CD14-positive monocyte (primary cell): ENCODE results near the gene GPR183. TPM values are rescaled to one million over a fixed set of nuclear protein-coding genes. Genes with fewer than 3 reads are reported as not detected.

ENCODE experiments used
- DNase-seq, 3 donors: peaks; one replicate each; pipeline ENCODE4 v3.0.0-alpha.2; 2011 to 2022
- H2AFZ ChIP-seq: 2 replicates; pipeline ENCODE4 v1.6.0; 2012; ENCODE audit warnings: mild to moderate bottlenecking, low read depth, low read length, inconsistent platforms; ENCODE audit not compliant: insufficient read depth, poor library complexity, severe bottlenecking
- H3K27ac ChIP-seq, 2 donors: 1 replicate in 1 of 2; 2 replicates in 1 of 2; pipeline ENCODE4 v1.5.1; 2012 to 2013; ENCODE audit warnings: low read length in 2 of 2, control low read depth in 1 of 2, inconsistent platforms in 1 of 2, low read depth in 1 of 2, mild to moderate bottlenecking in 1 of 2
- H3K27me3 ChIP-seq, 2 donors: one replicate each; pipeline versions ENCODE4 v1.6.0 to v1.6.1; 2011 to 2013; ENCODE audit warnings: low read length in 2 of 2; ENCODE audit not compliant: control insufficient read depth in 2 of 2, insufficient read depth in 2 of 2
- H3K36me3 ChIP-seq, 2 donors: replicated peaks in 1 of 2; 1 replicate in 1 of 2; 2 replicates in 1 of 2; pipeline versions ENCODE4 v1.5.1 to v1.6.1; 2012 to 2013; ENCODE audit warnings: low read length in 2 of 2, control low read depth in 1 of 2, inconsistent platforms in 1 of 2, mild to moderate bottlenecking in 1 of 2; ENCODE audit not compliant: insufficient read depth in 2 of 2, control insufficient read depth in 1 of 2
- H3K4me1 ChIP-seq, 2 donors: 1 replicate in 1 of 2; 2 replicates in 1 of 2; pipeline versions ENCODE4 v1.5.1 to v1.6.1; 2012 to 2013; ENCODE audit warnings: low read length in 2 of 2, control low read depth in 1 of 2, inconsistent platforms in 1 of 2, mild to moderate bottlenecking in 1 of 2, moderate library complexity in 1 of 2; ENCODE audit not compliant: insufficient read depth in 2 of 2, control insufficient read depth in 1 of 2
- H3K4me2 ChIP-seq: replicated peaks from 2 replicates; pipeline ENCODE3; 2012; ENCODE audit warnings: low read length, moderate library complexity, mild to moderate bottlenecking; ENCODE audit not compliant: poor library complexity, severe bottlenecking; ENCODE audit errors: extremely low read depth
- H3K4me3 ChIP-seq, 3 experiments: fragments of 200-600 bp in 1 of 3; sonication (generic) in 1 of 3; replicated peaks in 1 of 3; 1 replicate in 2 of 3; 2 replicates in 1 of 3; pipeline ENCODE4 v1.5.1; 2011 to 2013; ENCODE audit warnings: low read length in 3 of 3, mild to moderate bottlenecking in 3 of 3, control low read depth in 2 of 3, low read depth in 2 of 3, inconsistent platforms in 1 of 3, moderate library complexity in 1 of 3
- H3K79me2 ChIP-seq: 2 replicates; pipeline ENCODE4 v1.6.0; 2012; ENCODE audit warnings: mild to moderate bottlenecking, control low read depth, inconsistent platforms, low read length, moderate library complexity; ENCODE audit not compliant: insufficient read depth
- H3K9ac ChIP-seq: 2 replicates; pipeline ENCODE4 v1.6.0; 2017; ENCODE audit warnings: low read length, mild to moderate bottlenecking; ENCODE audit not compliant: insufficient read depth, poor library complexity, severe bottlenecking
- H3K9me3 ChIP-seq, 2 donors: replicated peaks in 1 of 2; 1 replicate in 1 of 2; 2 replicates in 1 of 2; pipeline versions ENCODE4 v1.5.1 to v1.6.1; 2012 to 2013; ENCODE audit warnings: low read length in 2 of 2, control low read depth in 1 of 2; ENCODE audit not compliant: control insufficient read depth in 1 of 2, insufficient read depth in 1 of 2
- H4K20me1 ChIP-seq: 2 replicates; pipeline ENCODE4 v1.6.0; 2012; ENCODE audit warnings: mild to moderate bottlenecking, low read length, control low read depth, moderate library complexity; ENCODE audit not compliant: insufficient read depth
- H3K27ac Mint-ChIP-seq, 7 donors: one replicate each; pipeline ENCODE4 v1.8.0; 2020; ENCODE audit warnings: mild to moderate bottlenecking in 7 of 7, mixed read lengths in 7 of 7, moderate library complexity in 6 of 7, inconsistent platforms in 2 of 7
- H3K27me3 Mint-ChIP-seq, 3 donors: one replicate each; pipeline ENCODE4 v1.8.0; 2021 to 2022; ENCODE audit warnings: low read depth in 3 of 3, mild to moderate bottlenecking in 3 of 3, mixed read lengths in 3 of 3, moderate library complexity in 3 of 3, inconsistent platforms in 1 of 3
- H3K36me3 Mint-ChIP-seq, 2 donors: one replicate each; pipeline ENCODE4 v1.8.0; 2020; ENCODE audit warnings: mixed read lengths in 2 of 2, inconsistent platforms in 1 of 2, mild to moderate bottlenecking in 1 of 2
- H3K4me1 Mint-ChIP-seq: one replicate; pipeline ENCODE4 v1.8.0; 2020; ENCODE audit warnings: mild to moderate bottlenecking, mixed read lengths
- H3K4me3 Mint-ChIP-seq, 2 donors: one replicate each; pipeline ENCODE4 v1.8.0; 2020; ENCODE audit warnings: mild to moderate bottlenecking in 2 of 2, mixed read lengths in 2 of 2, moderate library complexity in 1 of 2
- H3K9me3 Mint-ChIP-seq, 7 donors: one replicate each; pipeline ENCODE4 v1.8.0; 2020 to 2022; ENCODE audit warnings: mixed read lengths in 7 of 7, mild to moderate bottlenecking in 6 of 7, moderate library complexity in 6 of 7, inconsistent platforms in 2 of 7
- WGBS: methylation state at CpG from one replicate; pipeline ENCODE4 v1.1.5; 2013; ENCODE audit warnings: missing lambda C conversion rate; ENCODE audit not compliant: insufficient coverage; 5-methylcytosine and 5-hydroxymethylcytosine counted together
- intact Hi-C, 2 donors: fragments of 100-400 bp; cut with micrococcal nuclease; formaldehyde crosslinking; loops; one replicate each; pipeline versions ENCODE4 v1.15.0 to v1.15.1; 2023
- polyA plus RNA-seq, 3 donors: library from polyadenylated mRNA; depleted of rRNA in 1 of 3; unstranded in 2 of 3; stranded (reverse) in 1 of 3; fragments of 300-500 nt in 2 of 3; fragments of >200 nt in 1 of 3; fragmentation: Illumina TruSeq in 2 of 3; gene quantifications; 1 replicate in 2 of 3; 2 replicates in 1 of 3; pipeline ENCODE4 v1.2.3, GENCODE V29; 2012 to 2021
- TF ChIP-seq, protein P1 (sequence below): fragments of 200-600 bp; IDR thresholded peaks from one replicate; pipeline ENCODE4 v1.8.0; 2022; ENCODE audit warnings: antibody characterized with exemption, mild to moderate bottlenecking

Gene GPR183
- polyA plus RNA-seq, 3 donors, result 190 to 459 (median 288) TPM

- Histone ChIP-seq H3K4me1 (peaks cover 88 to 96% of the 10 kb centered on the region in 2 donors), H3K4me2 (peak overlapping the region; percentile 34), H3K27ac (peak overlapping the region; percentile 85 to 98), H3K27me3 (no peaks in the 10 kb centered on the region), H3K9me3 (no peaks in the 10 kb centered on the region), H2AFZ (no peak overlapping the region), H3K36me3 (no peaks in the 10 kb centered on the region), H4K20me1 (no peaks in the 10 kb centered on the region), H3K9ac (peak overlapping the region; percentile 80), H3K4me3 (peak overlapping the region in 1 of 3 experiments; percentile 20), H3K79me2 (peaks cover 66% of the 10 kb centered on the region)
- peaks cover 34 to 43% of the 10 kb centered on the region in 2 donors for H3K36me3 Mint-ChIP-seq
- H3K4me1 Mint-ChIP-seq, result peaks cover 90% of the 10 kb centered on the region
- intact Hi-C loops, result loop anchor here (2.0 to 10.0 kb wide), 3 partner anchors 25 to 93 kb away; partner anchors contain the start of gene GPR183 (in 1 of the 2)
- peaks cover 0 to 2% (median 0%) of the 10 kb centered on the region in 3 donors for H3K27me3 Mint-ChIP-seq
- peak overlapping the region; percentile 13 to 69 for H3K4me3 Mint-ChIP-seq
- peaks cover 0 to 2% (median 0%) of the 10 kb centered on the region in 7 donors for H3K9me3 Mint-ChIP-seq
- TF ChIP-seq, protein P1, sequence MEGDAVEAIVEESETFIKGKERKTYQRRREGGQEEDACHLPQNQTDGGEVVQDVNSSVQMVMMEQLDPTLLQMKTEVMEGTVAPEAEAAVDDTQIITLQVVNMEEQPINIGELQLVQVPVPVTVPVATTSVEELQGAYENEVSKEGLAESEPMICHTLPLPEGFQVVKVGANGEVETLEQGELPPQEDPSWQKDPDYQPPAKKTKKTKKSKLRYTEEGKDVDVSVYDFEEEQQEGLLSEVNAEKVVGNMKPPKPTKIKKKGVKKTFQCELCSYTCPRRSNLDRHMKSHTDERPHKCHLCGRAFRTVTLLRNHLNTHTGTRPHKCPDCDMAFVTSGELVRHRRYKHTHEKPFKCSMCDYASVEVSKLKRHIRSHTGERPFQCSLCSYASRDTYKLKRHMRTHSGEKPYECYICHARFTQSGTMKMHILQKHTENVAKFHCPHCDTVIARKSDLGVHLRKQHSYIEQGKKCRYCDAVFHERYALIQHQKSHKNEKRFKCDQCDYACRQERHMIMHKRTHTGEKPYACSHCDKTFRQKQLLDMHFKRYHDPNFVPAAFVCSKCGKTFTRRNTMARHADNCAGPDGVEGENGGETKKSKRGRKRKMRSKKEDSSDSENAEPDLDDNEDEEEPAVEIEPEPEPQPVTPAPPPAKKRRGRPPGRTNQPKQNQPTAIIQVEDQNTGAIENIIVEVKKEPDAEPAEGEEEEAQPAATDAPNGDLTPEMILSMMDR, result no peak
- 14% methylated on average over 5 of the region's 5 CpGs for WGBS
- H3K27ac Mint-ChIP-seq, result peak overlapping the region; percentile 98 to 100 (median 99)
- DNase-seq, result peak; percentile 97 to 98 (median 97)
Observed at GRCh38 chr13:99281811-99282263, 25.4 kb downstream of the GPR183 start.

- H3K9me3 Mint-ChIP-seq, result peaks cover 0 to 2% (median 0%) of the 10 kb centered on the region in 7 donors
- peaks cover 66% of the 10 kb centered on the region for H3K79me2 ChIP-seq
- peaks cover 90% of the 10 kb centered on the region for H3K4me1 Mint-ChIP-seq
- DNase-seq, result peak; percentile 94 to 99 (median 99)
- H3K9ac ChIP-seq, result peak overlapping the region; percentile 80
- peak overlapping the region; percentile 59 to 80 for H3K4me3 Mint-ChIP-seq
- 6% methylated on average over 2 of the region's 3 CpGs for WGBS
- intact Hi-C loops, result loop anchor here in 1 of 2 donors (2.0 to 10.0 kb wide), 2 partner anchors 33 to 95 kb away; no protein-coding TSS in a partner anchor
- peak overlapping the region in 1 of 3 experiments; percentile 2 for H3K4me3 ChIP-seq
- no peaks in the 10 kb centered on the region for H3K9me3 ChIP-seq
- peaks cover 87 to 90% of the 10 kb centered on the region in 2 donors for H3K4me1 ChIP-seq
- peak overlapping the region; percentile 37 for H3K4me2 ChIP-seq
- H3K27me3 ChIP-seq, result no peaks in the 10 kb centered on the region
- H3K36me3 ChIP-seq, result peaks cover 0 to 7% of the 10 kb centered on the region in 2 donors
- H2AFZ ChIP-seq, result no peak overlapping the region
- TF ChIP-seq, protein P1, result no peak
- no peaks in the 10 kb centered on the region for H4K20me1 ChIP-seq
- peaks cover 0 to 2% (median 0%) of the 10 kb centered on the region in 3 donors for H3K27me3 Mint-ChIP-seq
- peak overlapping the region; percentile 85 to 98 for H3K27ac ChIP-seq
- H3K27ac Mint-ChIP-seq, result peak overlapping the region; percentile 98 to 100 (median 99)
- H3K36me3 Mint-ChIP-seq, result peaks cover 45 to 49% of the 10 kb centered on the region in 2 donors
Observed at GRCh38 chr13:99280166-99280565, 27.0 kb downstream of the GPR183 start.
